Raji (cell line): ENCODE measurements around the gene CCDC17.

ENCODE experiments used
- POLR2A ChIP-seq: IDR thresholded peaks from 2 replicates; pipeline ENCODE4 v1.6.1; 2011; ENCODE audit warnings: low read depth, low read length, control low read depth; ENCODE audit not compliant: insufficient read depth

Gene CCDC17

DNA sequence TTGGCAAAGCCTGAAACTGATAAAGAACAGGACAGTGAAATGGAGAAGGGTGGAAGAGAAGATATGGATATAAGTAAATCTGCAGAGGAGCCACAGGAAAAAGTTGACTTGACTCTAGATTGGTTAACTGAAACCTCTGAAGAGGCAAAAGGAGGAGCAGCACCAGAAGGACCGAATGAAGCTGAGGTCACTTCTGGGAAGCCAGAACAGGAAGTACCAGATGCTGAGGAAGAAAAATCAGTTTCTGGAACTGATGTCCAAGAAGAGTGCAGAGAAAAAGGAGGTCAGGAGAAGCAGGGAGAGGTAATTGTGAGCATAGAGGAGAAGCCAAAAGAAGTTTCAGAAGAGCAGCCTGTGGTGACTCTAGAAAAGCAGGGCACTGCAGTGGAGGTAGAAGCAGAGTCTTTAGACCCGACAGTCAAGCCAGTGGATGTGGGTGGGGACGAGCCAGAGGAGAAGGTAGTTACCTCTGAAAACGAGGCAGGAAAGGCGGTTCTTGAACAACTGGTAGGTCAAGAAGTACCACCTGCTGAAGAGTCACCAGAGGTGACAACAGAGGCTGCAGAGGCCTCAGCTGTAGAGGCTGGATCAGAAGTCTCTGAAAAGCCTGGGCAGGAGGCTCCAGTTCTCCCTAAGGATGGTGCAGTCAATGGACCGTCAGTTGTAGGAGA is 16.3 kb downstream of the CCDC17 start:
- no peak for TF ChIP-seq POLR2A

DNA sequence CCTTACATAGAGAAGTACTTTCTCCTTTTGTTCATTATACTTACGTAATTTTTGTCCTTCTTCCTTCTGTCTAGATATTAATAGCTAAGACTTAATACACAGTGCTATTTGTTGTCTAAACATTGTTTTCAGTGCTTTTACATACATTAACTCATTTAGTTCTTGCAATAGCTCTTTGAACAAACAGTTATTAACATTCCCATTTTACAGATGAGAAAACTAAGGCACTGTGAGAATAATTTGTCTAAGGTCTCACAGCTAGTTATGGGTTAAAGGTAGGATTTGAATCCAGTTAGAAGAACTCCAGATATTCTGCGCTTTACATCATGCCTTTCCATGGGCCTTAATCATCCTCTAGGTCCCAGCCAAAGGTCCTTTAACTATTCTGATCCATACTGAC is 19.6 kb downstream of the CCDC17 start:
- no peak for TF ChIP-seq POLR2A

DNA sequence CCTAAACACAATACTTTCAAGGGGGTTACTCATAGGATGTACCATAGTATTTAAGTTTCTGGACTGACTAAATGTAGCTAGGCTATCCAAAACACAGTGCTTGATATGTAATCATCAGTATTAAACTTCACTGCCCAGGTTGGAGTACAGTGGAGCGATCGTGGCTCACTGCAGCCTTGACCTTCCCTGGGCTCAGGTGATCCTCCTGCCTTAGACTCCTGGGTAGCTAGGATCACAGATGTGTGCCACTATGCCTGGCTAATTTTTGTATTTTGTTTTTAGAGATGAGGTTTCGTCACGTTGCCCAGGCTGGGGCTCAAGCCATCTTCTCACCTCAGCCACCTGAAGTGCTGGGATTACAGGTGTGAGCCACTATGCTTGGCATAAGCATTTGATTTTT is 29.4 kb downstream of the CCDC17 start:
- no peak for TF ChIP-seq POLR2A

DNA sequence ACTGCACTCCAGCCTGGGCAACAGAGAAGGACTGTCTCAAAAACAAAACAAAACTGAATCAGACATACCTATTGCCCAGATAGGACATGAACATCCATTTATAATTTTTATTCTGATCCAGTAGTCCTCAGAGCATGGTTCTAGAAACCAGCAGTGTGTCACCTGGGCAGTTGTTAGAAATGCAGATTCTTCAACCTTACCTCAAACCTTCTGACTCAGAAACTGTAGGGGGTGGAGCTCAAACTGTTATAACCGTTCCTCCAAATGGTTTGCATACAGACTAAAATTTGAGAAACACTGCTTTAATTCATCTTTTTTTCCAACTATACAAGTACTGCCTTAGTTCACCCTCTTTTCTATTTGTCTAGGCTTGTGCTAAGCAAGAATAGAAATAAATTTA is 34.0 kb downstream of the CCDC17 start:
- no peak for TF ChIP-seq POLR2A

DNA sequence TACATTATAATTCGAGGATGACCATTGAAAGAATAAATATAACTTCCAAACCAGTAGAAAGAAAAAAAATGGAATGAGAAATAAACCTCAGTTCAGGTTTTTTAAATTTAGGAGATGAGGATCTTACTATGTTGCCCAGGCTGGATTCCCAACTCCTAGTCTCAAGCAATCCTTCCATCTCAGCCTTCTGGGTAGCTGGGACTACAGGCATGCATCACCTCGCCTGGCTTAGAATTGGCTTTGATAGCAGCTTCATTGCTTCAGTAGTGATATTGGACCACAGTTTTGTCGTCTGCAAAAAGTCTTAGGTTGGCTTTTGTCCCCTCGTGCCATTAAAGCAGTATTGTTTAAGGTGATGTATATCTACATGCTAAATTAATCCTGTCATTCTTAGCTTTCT is 37.1 kb downstream of the CCDC17 start:
- no peak for TF ChIP-seq POLR2A

DNA sequence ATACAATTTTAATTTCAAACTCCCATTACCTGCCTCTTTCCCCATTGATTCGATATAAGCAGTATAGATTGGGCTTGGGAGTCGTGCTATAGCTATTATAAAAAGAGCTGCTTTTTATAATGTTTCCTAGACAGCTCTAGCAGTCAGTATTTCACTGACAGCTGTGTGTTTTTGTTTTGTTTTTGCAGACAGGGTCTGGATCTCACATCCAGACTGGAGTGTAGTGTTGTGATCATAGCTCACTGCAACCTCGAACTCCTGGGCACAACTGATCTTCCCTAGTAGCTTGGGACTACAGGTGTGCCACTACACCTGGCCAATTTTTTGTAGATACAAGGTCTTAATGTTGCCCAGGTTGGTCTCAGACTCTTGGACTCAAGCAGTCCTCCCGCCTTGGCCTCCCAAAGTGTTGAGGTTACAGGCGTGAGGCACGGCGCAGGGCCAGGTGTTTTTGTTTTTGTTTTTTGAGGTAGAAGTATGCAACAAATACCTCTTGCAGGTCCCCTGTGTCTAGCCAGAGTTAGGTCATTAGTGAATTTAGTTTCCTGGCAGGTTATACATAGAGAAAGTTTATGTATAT is 38.3 kb downstream of the CCDC17 start:
- TF ChIP-seq POLR2A = no peak

DNA sequence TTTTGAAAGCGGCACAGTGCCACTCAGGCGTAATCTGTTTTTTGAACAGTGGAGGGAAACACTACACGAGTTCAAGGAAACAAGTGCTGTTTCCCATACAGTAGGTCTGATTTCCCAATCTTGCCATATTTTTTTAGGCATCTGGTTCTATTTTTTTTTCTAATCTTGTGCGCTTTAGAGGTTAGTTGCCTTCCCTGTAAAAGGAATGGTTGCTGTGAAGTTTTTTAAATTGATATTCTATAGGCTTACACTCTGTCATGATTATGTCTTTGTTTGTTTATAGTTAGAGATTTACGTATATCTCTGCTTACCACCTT is 38.8 kb downstream of the CCDC17 start:
- TF ChIP-seq POLR2A = no peak

DNA sequence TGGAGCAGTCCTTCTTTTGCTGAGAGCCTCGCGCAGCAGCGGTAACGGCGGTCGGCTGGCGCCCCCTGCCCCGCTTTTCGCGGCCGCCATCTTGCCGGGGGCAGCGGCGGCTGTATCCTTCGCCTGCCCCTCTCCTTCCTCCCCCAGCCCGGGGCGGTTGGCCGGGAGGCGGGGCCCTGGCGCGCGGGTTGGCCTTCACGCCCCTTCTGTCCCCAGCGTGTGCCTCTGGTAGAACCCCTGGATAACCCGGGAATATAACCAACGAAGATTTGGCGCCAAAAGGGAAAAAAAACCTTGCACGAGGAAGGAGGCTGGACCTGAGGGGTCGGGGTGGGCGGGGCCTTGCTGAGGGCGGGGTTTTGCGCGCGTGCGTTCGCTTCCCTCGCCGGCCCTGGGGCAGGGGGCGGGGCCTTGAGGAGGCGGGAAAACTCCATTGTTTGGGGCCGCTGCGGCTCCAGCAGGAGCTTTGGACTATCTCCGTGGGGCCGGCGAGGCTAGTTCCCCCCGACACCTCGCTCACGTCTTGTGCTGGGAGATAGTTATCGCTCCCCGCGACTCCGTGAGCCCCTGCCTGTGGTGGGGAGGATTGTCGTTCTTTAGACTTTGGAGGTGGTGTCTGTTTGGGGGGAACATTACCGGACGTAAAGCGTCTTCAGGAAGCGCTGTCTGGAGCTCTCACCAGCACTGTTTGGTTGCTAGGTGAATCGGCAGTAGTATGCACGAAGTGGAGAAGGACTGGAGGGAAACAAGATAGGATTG is 39.3 kb downstream of the CCDC17 start:
- TF ChIP-seq POLR2A = no peak

DNA sequence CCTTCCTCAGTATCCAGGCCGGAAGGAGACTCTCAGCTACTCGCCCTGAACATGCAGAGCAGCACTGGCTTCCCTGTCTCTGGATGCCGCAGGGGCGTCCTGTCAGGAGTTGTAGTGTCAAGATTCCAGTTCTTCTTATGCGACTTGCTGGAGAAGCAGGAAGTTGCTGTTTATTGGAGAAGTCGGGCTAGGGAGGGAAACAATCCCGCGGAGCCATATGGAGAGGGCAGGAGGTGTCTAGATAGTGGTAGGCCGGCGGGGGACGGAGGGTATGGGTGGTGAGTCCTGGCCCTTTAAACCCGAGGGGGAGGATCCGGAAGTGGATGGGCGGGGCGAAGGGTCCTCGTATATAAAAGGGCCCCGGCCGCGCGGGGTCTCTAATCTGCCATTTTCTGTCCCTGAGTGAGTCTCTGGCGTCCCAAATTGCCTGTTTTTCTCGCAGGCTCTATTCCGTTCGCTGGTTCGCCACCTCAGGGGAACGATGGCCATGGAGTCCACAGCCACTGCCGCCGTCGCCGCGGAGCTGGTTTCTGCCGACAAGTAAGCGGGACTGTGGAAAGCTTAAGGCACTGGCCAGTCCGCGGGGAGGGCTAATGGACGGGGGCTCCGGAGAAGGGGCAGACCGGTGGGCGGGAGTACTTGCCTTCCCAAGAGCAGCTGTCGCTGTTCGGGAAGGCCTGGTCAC is 40.0 kb downstream of the CCDC17 start, which contains the start of gene NASP:
Gene NASP, plus strand, starts transcription at position 376 of the 685 bp plus-strand sequence. Its CDS starts 106 bp downstream, at position 482.
- TF ChIP-seq POLR2A = peak; percentile 98

DNA sequence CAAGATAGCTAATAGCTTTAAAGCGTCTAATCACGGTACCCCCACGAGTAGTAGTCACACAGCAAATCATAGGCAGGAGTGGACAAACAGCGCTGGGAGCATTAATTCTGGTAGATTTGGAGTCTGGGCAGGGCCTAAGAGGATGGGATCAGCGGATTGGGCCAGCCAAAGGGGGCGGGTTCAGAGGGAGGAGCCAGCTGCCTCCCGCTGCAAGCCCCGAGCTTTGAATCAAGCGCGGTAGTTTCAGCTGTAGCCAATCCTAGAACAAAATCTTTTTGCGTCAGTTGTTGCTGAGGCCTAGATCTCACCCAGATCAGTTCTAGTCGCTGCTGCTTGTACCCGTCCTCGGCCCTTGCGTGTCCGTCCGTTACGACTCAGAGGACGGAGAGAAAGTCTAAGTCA is 40.6 kb downstream of the CCDC17 start:
- no peak; the same call in 1 of the 2 replicates for TF ChIP-seq POLR2A

DNA sequence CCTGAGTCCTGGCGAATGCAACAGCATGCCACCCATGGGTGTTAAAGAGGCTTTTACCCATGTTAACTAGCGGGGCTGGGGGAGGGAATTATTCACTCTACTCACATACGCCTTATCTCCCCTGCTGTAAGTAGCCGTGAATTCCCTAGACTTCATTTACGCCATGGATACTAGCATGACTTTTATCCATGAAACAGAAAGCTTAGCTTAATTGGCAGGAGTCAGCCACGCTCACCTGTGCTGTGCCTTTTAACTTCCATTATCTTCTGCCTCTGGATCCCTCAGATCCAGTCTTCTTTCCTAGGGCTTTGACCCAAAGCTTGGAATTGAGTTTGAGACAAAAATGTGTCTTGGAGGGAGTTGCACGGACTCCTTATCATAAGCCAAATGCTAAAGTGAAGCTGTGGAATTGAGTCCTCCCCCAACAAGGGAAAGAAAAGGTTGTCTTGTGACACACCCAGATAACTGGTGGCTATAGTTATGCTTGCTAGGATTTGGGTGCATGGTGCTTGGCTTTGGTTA is 49.7 kb downstream of the CCDC17 start:
- no peak for TF ChIP-seq POLR2A

DNA sequence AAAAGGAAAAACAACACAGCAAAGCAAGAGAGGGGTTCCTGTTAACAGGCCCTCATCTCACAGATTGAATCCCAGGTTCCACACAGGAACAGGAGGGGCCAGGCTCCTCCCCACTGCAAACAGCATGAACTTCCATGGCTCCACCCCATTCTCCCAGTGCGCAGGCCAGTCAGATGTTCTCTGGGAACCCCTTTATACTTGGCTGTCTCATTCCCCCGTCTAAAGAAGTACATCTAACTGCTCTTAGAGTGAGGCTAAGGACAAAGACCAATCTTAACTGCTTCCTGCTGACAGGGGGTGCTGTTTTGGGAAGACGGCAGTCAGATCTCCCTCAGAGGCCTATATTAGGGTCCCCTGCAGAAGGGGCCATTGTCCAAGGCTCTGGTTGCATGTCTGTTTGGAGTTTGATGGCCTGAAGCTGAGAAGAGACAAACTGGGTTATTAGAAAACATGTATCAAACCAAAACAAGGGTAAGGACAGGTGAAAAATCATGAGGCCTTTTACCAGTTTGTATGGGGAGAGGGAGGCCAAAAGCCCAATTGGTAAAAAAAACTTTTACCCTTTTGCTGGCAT is 50.5 kb downstream of the CCDC17 start:
- TF ChIP-seq POLR2A = no peak

DNA sequence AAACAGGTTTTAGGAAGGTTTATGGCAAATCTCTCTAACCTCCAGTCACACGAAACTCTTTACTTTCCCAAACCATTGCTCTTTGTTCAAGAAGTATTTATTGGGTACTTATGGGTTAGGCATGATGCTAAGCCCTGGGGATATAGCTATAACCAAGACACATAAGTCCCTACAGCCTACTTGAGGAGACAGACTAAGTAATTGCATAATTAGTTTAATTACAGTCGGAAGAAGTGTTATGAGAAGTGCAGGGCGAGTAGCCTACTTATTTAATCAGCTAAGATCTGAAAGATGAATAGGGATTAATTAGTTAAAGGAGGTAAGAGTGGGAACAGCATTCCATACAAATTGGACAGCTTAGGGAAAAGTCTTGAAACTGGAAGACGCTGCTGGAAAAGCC is 53.2 kb downstream of the CCDC17 start:
- no peak for TF ChIP-seq POLR2A
